Ishikawa (cell line): ENCODE measurements around the gene CYB5D1.

Experiments
- CEBPB ChIP-seq: IDR thresholded peaks from 2 replicates; pipeline ENCODE4 v1.6.1; 2012
- CREB1 ChIP-seq: IDR thresholded peaks from 2 replicates; pipeline ENCODE4 v1.6.1; 2012; ENCODE audit warnings: low read depth
- EGR1 ChIP-seq: IDR thresholded peaks from 2 replicates; pipeline ENCODE4 v1.6.1; 2012
- EP300 ChIP-seq: IDR thresholded peaks from 2 replicates; pipeline ENCODE4 v1.6.1; 2012; ENCODE audit warnings: borderline replicate concordance
- FOXM1 ChIP-seq: IDR thresholded peaks from 2 replicates; pipeline ENCODE4 v1.6.1; 2012; ENCODE audit warnings: low read depth, borderline replicate concordance
- MAX ChIP-seq: IDR thresholded peaks from 2 replicates; pipeline ENCODE4 v1.6.1; 2012
- NFIC ChIP-seq: IDR thresholded peaks from 2 replicates; pipeline ENCODE4 v1.6.1; 2012
- RAD21 ChIP-seq: IDR thresholded peaks from 2 replicates; pipeline ENCODE4 v1.6.1; 2012; ENCODE audit warnings: low read depth
- TAF1 ChIP-seq: IDR thresholded peaks from 2 replicates; pipeline ENCODE4 v1.6.1; 2012; ENCODE audit warnings: low read depth, mild to moderate bottlenecking
- TCF12 ChIP-seq: IDR thresholded peaks from 2 replicates; pipeline ENCODE4 v1.6.1; 2012; ENCODE audit warnings: low read depth
- TEAD4 ChIP-seq: IDR thresholded peaks from 2 replicates; pipeline ENCODE4 v1.6.1; 2012
- USF1 ChIP-seq: IDR thresholded peaks from 2 replicates; pipeline ENCODE4 v1.6.1; 2012
- YY1 ChIP-seq: IDR thresholded peaks from 2 replicates; pipeline ENCODE4 v1.6.1; 2012; ENCODE audit warnings: low read depth
- ZBTB7A ChIP-seq: IDR thresholded peaks from 2 replicates; pipeline ENCODE4 v1.6.1; 2012; ENCODE audit warnings: low read depth
- TF ChIP-seq, protein P1 (sequence below): IDR thresholded peaks from 2 replicates; pipeline ENCODE4 v1.6.1; 2012; ENCODE audit warnings: low read depth, mild to moderate bottlenecking

CYB5D1 gene

GRCh38 chr17:7852919-7853690 is 4.7 kb upstream of the CYB5D1 start:
- TF ChIP-seq CREB1 (no peak), TAF1 (no peak), RAD21 (no peak), TCF12 (no peak), NFIC (no peak), YY1 (no peak), FOXM1 (no peak), EP300 (no peak), USF1 (no peak), ZBTB7A (no peak), CEBPB (no peak), TEAD4 (no peak), MAX (no peak), EGR1 (no peak)
- TF ChIP-seq, protein P1, sequence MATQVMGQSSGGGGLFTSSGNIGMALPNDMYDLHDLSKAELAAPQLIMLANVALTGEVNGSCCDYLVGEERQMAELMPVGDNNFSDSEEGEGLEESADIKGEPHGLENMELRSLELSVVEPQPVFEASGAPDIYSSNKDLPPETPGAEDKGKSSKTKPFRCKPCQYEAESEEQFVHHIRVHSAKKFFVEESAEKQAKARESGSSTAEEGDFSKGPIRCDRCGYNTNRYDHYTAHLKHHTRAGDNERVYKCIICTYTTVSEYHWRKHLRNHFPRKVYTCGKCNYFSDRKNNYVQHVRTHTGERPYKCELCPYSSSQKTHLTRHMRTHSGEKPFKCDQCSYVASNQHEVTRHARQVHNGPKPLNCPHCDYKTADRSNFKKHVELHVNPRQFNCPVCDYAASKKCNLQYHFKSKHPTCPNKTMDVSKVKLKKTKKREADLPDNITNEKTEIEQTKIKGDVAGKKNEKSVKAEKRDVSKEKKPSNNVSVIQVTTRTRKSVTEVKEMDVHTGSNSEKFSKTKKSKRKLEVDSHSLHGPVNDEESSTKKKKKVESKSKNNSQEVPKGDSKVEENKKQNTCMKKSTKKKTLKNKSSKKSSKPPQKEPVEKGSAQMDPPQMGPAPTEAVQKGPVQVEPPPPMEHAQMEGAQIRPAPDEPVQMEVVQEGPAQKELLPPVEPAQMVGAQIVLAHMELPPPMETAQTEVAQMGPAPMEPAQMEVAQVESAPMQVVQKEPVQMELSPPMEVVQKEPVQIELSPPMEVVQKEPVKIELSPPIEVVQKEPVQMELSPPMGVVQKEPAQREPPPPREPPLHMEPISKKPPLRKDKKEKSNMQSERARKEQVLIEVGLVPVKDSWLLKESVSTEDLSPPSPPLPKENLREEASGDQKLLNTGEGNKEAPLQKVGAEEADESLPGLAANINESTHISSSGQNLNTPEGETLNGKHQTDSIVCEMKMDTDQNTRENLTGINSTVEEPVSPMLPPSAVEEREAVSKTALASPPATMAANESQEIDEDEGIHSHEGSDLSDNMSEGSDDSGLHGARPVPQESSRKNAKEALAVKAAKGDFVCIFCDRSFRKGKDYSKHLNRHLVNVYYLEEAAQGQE, result no peak

- TF ChIP-seq MAX, result no peak
- no peak for TF ChIP-seq TCF12
- TF ChIP-seq RAD21, result no peak
- no peak for TF ChIP-seq USF1
- no peak for TF ChIP-seq NFIC
- TF ChIP-seq, protein P1, result no peak
Measured at GRCh38 chr17:7853691-7854038, 4.1 kb upstream of the CYB5D1 start.

- no peak for TF ChIP-seq YY1
- TF ChIP-seq EP300, result no peak
- TF ChIP-seq TEAD4, result no peak
- TF ChIP-seq RAD21, result no peak
- no peak for TF ChIP-seq NFIC
- TF ChIP-seq TCF12, result no peak
- TF ChIP-seq, protein P1, result no peak
- no peak for TF ChIP-seq TAF1
- no peak for TF ChIP-seq CREB1
- no peak for TF ChIP-seq ZBTB7A
- TF ChIP-seq MAX, result no peak
- TF ChIP-seq CEBPB, result no peak
- no peak for TF ChIP-seq EGR1
Measured at GRCh38 chr17:7854078-7854777, 3.6 kb upstream of the CYB5D1 start.
